GM12873 (cell line): ENCODE results near the gene FNDC3B.

Experiments used
- CTCF ChIP-seq: IDR thresholded peaks from 2 replicates; pipeline ENCODE4 v1.5.1; 2012; ENCODE audit warnings: low read depth, mild to moderate bottlenecking, moderate library complexity, low read length, control low read depth; ENCODE audit not compliant: insufficient read depth; ENCODE audit errors: missing control alignments

Gene FNDC3B

GRCh38 chr3:172199850-172200369, 160.5 kb downstream of the FNDC3B start:
- no peak for TF ChIP-seq CTCF

- TF ChIP-seq CTCF: no peak
Observed at GRCh38 chr3:172201136-172201869, 161.9 kb downstream of the FNDC3B start.

- TF ChIP-seq CTCF: no peak
Observed at GRCh38 chr3:172201870-172202236, 162.5 kb downstream of the FNDC3B start.

GRCh38 chr3:172202797-172203196, 163.4 kb downstream of the FNDC3B start:
- TF ChIP-seq CTCF: no peak

GRCh38 chr3:172203522-172204258, 164.3 kb downstream of the FNDC3B start:
- TF ChIP-seq CTCF: no peak

GRCh38 chr3:172204716-172205115, 165.3 kb downstream of the FNDC3B start:
- TF ChIP-seq CTCF: no peak

- no peak for TF ChIP-seq CTCF
Observed at GRCh38 chr3:172208586-172209332, 169.4 kb downstream of the FNDC3B start.
